HG02763 (cell line): ENCODE measurements around the gene USP2.

ENCODE experiments used
- ATAC-seq: cut with Tn5 transposase; IDR thresholded peaks from one replicate; pipeline ENCODE4 v1.9.1; 2021; ENCODE audit warnings: mild to moderate bottlenecking, moderate library complexity; ENCODE audit not compliant: unreplicated experiment

Gene USP2

GRCh38 chr11:119377961-119378667 is 3.4 kb downstream of the USP2 start:
- no peak for ATAC-seq

GRCh38 chr11:119377112-119377901 is 4.2 kb downstream of the USP2 start:
- ATAC-seq, result no peak

- ATAC-seq, result no peak
These were observed 5.2 kb downstream of the USP2 start for GRCh38 chr11:119376197-119376847.

GRCh38 chr11:119375337-119376196 is 5.9 kb downstream of the USP2 start:
- no peak for ATAC-seq

GRCh38 chr11:119374632-119375336 is 6.7 kb downstream of the USP2 start:
- no peak for ATAC-seq

GRCh38 chr11:119373921-119374631 is 7.4 kb downstream of the USP2 start:
- ATAC-seq, result no peak

GRCh38 chr11:119373059-119373920 is 8.2 kb downstream of the USP2 start:
- ATAC-seq, result no peak

GRCh38 chr11:119372260-119373058 is 9.0 kb downstream of the USP2 start:
- no peak for ATAC-seq

- ATAC-seq, result no peak
These were observed 9.7 kb downstream of the USP2 start for GRCh38 chr11:119371778-119372182.

- no peak for ATAC-seq
These were observed 10.4 kb downstream of the USP2 start for GRCh38 chr11:119371067-119371601.

GRCh38 chr11:119370486-119371046 is 10.9 kb downstream of the USP2 start:
- no peak for ATAC-seq

GRCh38 chr11:119369132-119369925 is 12.2 kb downstream of the USP2 start:
- no peak for ATAC-seq

- no peak for ATAC-seq
These were observed 13.1 kb downstream of the USP2 start for GRCh38 chr11:119368121-119369034.

- no peak for ATAC-seq
These were observed 13.8 kb downstream of the USP2 start for GRCh38 chr11:119367661-119368120.
